OCI-LY1 (cell line): Measurements from ENCODE around the gene E4F1.

Source experiments
- H2AFZ ChIP-seq: fragments of 200-600 bp; sonication (generic), shearing (Covaris generic); 2 replicates; pipeline ENCODE4 v1.6.0; 2014; ENCODE audit warnings: antibody characterized with exemption, mild to moderate bottlenecking, low read length
- H3F3A ChIP-seq: fragments of 200-600 bp; sonication (generic), shearing (Covaris generic); 2 replicates; pipeline ENCODE4 v1.6.0; 2014; ENCODE audit warnings: mild to moderate bottlenecking, antibody characterized with exemption, low read length, moderate library complexity; ENCODE audit not compliant: insufficient read depth
- H3K27ac ChIP-seq: fragments of 200-600 bp; sonication (generic); 2 replicates; pipeline ENCODE4 v1.5.1; 2014; ENCODE audit warnings: low read length, mixed run types, mild to moderate bottlenecking, low read depth; ENCODE audit not compliant: poor library complexity, severe bottlenecking
- H3K27me3 ChIP-seq: fragments of 200-600 bp; sonication (generic); 2 replicates; pipeline ENCODE4 v1.6.0; 2014; ENCODE audit warnings: antibody characterized with exemption, mild to moderate bottlenecking, low read length, moderate library complexity; ENCODE audit not compliant: insufficient read depth
- H3K36me3 ChIP-seq: fragments of 200-600 bp; sonication (generic); 2 replicates; pipeline ENCODE4 v1.6.1; 2014; ENCODE audit warnings: mild to moderate bottlenecking, antibody characterized with exemption, low read length, moderate library complexity, mixed read lengths; ENCODE audit not compliant: insufficient read depth
- H3K4me1 ChIP-seq: fragments of 200-600 bp; sonication (generic); 2 replicates; pipeline ENCODE4 v1.5.1; 2014; ENCODE audit warnings: mild to moderate bottlenecking, low read length, moderate library complexity; ENCODE audit not compliant: insufficient read depth, severe bottlenecking
- H3K4me2 ChIP-seq: fragments of 200-600 bp; sonication (generic), shearing (Covaris generic); 2 replicates; pipeline ENCODE4 v1.6.1; 2014; ENCODE audit warnings: low read length
- H3K4me3 ChIP-seq: fragments of 200-600 bp; sonication (generic); 2 replicates; pipeline ENCODE4 v1.5.1; 2014; ENCODE audit warnings: low read length, low read depth, mild to moderate bottlenecking, mixed read lengths; ENCODE audit not compliant: poor library complexity, severe bottlenecking
- H3K79me2 ChIP-seq: fragments of 200-600 bp; shearing (Covaris generic); 2 replicates; pipeline ENCODE4 v1.6.1; 2016; ENCODE audit warnings: mixed run types, low read length, mixed read lengths; ENCODE audit not compliant: insufficient read depth
- H3K9ac ChIP-seq: fragments of 200-600 bp; sonication (generic), shearing (Covaris generic); 2 replicates; pipeline ENCODE4 v1.6.1; 2014; ENCODE audit warnings: mild to moderate bottlenecking, low read length, mixed read lengths
- H3K9me2 ChIP-seq: fragments of 200-600 bp; sonication (generic), shearing (Covaris generic); 2 replicates; pipeline ENCODE4 v1.6.1; 2014; ENCODE audit warnings: low read depth, mild to moderate bottlenecking, low read length, mixed read lengths
- H3K9me3 ChIP-seq: fragments of 200-600 bp; shearing (Covaris generic); 2 replicates; pipeline ENCODE4 v1.6.1; 2014; ENCODE audit warnings: low read length, mixed read lengths
- H4K20me1 ChIP-seq: fragments of 200-600 bp; sonication (generic), shearing (Covaris generic); 2 replicates; pipeline ENCODE4 v1.6.0; 2016; ENCODE audit warnings: mild to moderate bottlenecking, low read length; ENCODE audit not compliant: insufficient read depth
- EZH2 ChIP-seq: fragments of 200-600 bp; sonication (generic), shearing (Covaris generic); IDR thresholded peaks from 2 replicates; pipeline ENCODE4 v1.8.0; 2017; ENCODE audit warnings: borderline replicate concordance, mixed run types, mild to moderate bottlenecking, antibody characterized with exemption, low read length, moderate library complexity, mixed read lengths
- TF ChIP-seq, protein P1 (sequence below): fragments of 200-600 bp; sonication (generic), shearing (Covaris generic); IDR thresholded peaks from 2 replicates; pipeline ENCODE4 v1.5.1; 2017; ENCODE audit warnings: mild to moderate bottlenecking, antibody characterized with exemption, low read length, moderate library complexity, mixed read lengths

E4F1 gene

DNA sequence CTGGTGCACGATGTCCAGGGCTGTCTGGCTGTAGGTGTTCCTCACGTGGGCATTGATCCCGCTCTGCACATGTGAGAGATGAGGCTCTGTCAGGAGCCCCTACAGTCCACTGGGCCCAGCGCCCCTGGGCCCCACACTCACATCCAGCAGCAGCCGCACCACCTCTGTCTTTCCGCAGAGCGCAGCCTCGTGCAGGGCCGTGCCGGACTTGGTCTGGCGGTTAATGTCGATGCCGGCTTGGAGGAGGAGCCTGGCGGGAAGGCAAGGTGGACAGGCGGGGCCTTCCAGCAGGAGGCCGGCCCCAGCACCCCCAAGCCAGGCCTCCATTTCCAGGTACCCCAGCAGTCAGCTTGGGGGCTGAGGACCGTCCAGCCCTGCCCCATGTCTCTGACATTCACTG lies 36.2 kb upstream of the E4F1 start:
- Histone ChIP-seq H3F3A (no peaks in the 10 kb centered on the region), H3K27me3 (peaks cover 18% of the 10 kb centered on the region; the same call in 1 of the 2 replicates), H3K9ac (no peak overlapping the region)

DNA sequence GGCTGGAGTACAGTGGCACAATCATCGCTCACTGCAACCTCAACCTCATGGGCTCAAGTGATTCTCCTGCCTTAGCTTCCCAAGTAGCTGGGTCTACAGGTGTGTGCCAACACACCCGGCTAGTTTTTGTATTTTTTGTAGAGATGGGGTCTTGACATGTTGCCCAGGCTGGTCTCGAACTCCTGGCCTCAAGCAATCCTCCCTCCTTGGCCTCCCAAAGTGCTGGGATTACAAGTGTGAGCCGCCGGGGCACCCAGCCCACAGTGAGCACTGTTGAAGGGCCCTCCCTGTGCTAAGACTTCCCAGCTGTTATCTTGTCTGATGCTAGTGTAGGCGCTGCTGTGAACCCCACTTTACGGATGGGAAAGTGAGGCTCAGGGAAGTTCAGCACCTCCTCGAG lies 35.0 kb upstream of the E4F1 start:
- Histone ChIP-seq H3F3A (no peaks in the 10 kb centered on the region), H3K4me1 (no peaks in the 10 kb centered on the region), H3K79me2 (no peaks in the 10 kb centered on the region), H3K4me2 (no peak overlapping the region), H4K20me1 (no peaks in the 10 kb centered on the region), H3K4me3 (no peak overlapping the region), H3K27me3 (peaks cover 18% of the 10 kb centered on the region; the same call in 1 of the 2 replicates), H3K9me2 (no peaks in the 10 kb centered on the region), H2AFZ (no peak overlapping the region), H3K9me3 (no peaks in the 10 kb centered on the region), H3K9ac (no peak overlapping the region), H3K27ac (no peak overlapping the region), H3K36me3 (no peaks in the 10 kb centered on the region)
- no peak for TF ChIP-seq EZH2
- TF ChIP-seq, protein P1, sequence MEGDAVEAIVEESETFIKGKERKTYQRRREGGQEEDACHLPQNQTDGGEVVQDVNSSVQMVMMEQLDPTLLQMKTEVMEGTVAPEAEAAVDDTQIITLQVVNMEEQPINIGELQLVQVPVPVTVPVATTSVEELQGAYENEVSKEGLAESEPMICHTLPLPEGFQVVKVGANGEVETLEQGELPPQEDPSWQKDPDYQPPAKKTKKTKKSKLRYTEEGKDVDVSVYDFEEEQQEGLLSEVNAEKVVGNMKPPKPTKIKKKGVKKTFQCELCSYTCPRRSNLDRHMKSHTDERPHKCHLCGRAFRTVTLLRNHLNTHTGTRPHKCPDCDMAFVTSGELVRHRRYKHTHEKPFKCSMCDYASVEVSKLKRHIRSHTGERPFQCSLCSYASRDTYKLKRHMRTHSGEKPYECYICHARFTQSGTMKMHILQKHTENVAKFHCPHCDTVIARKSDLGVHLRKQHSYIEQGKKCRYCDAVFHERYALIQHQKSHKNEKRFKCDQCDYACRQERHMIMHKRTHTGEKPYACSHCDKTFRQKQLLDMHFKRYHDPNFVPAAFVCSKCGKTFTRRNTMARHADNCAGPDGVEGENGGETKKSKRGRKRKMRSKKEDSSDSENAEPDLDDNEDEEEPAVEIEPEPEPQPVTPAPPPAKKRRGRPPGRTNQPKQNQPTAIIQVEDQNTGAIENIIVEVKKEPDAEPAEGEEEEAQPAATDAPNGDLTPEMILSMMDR = no peak

More for the DNA sequence above, 36.2 kb upstream of the E4F1 start:
- Histone ChIP-seq H3K27ac (no peak overlapping the region), H3K9me3 (no peaks in the 10 kb centered on the region), H3K79me2 (no peaks in the 10 kb centered on the region), H3K4me2 (no peak overlapping the region), H3K4me3 (no peak overlapping the region), H4K20me1 (no peaks in the 10 kb centered on the region), H3K36me3 (no peaks in the 10 kb centered on the region), H2AFZ (no peak overlapping the region), H3K4me1 (no peaks in the 10 kb centered on the region), H3K9me2 (no peaks in the 10 kb centered on the region)
- TF ChIP-seq, protein P1 = no peak
- no peak for TF ChIP-seq EZH2

DNA sequence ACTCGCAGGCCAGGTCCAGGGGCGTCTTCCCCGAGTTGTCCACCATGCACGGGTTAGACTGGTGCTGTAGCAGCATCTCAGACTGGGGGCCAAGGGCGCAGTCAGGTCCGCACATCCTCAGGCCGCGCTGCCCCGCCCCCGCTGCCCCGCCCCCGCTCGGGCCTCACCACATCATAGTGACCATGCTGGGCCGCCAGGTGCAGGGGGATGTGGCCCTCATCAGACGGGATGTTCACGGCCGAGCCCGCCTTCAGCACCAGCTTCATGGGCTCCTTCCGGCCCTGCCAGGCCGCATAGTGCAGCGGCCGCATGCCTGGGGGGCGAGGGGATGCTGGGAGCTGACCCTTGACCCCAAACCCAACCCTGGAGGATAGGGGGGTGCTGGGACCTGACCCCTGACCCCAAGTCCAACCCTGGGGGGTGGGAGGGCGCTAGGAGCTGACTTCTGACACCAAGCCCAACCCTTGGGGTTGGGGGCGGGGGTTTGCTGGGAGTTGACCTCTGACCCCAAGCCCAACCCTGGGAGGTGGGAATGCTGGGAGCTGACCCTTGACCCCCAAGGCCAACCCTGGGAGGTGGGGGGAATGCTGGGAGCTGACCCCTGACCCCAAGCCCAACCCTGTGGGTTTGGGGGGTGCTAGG lies 34.0 kb upstream of the E4F1 start:
- H3K36me3 ChIP-seq = no peaks in the 10 kb centered on the region
- no peaks in the 10 kb centered on the region for H3F3A ChIP-seq
- H3K4me2 ChIP-seq = no peak overlapping the region
- H3K9me3 ChIP-seq = no peaks in the 10 kb centered on the region
- H3K9ac ChIP-seq = no peak overlapping the region
- H4K20me1 ChIP-seq = no peaks in the 10 kb centered on the region
- no peaks in the 10 kb centered on the region for H3K79me2 ChIP-seq
- no peak overlapping the region for H3K4me3 ChIP-seq
- no peaks in the 10 kb centered on the region for H3K9me2 ChIP-seq
- no peak overlapping the region for H2AFZ ChIP-seq
- H3K27me3 ChIP-seq = peaks cover 18% of the 10 kb centered on the region; the same call in 1 of the 2 replicates
- no peak overlapping the region for H3K27ac ChIP-seq
- TF ChIP-seq, protein P1 = no peak
- no peak for TF ChIP-seq EZH2
- H3K4me1 ChIP-seq = no peaks in the 10 kb centered on the region
